A549 (cell line): ENCODE results near the gene RAB10.

Experiments
- BHLHE40 ChIP-seq: IDR thresholded peaks from 2 replicates; pipeline ENCODE4 v1.6.1; 2012; ENCODE audit warnings: low read depth, low read length, inconsistent platforms
- FOSL2 ChIP-seq, 2 experiments: fragments of 450-650 bp in 1 of 2; fragments of >200 bp in 1 of 2; sonication (Bioruptor Twin) in 1 of 2; formaldehyde crosslinking; IDR thresholded peaks; 2 replicates each; pipeline versions ENCODE4 v1.5.0 to v1.6.1; 2016 to 2020; ENCODE audit warnings: mild to moderate bottlenecking in 1 of 2, moderate library complexity in 1 of 2
- JUN ChIP-seq, 2 experiments: fragments of >200 bp; sonication (Bioruptor Twin); formaldehyde crosslinking; IDR thresholded peaks; 2 replicates in 1 of 2; 3 replicates in 1 of 2; pipeline ENCODE4 v1.6.1; 2016 to 2017
- MAZ ChIP-seq: fragments of 150-350 bp; IDR thresholded peaks from 2 replicates; pipeline ENCODE4 v1.6.1; 2014; ENCODE audit warnings: antibody characterized with exemption, low read depth, low read length, borderline replicate concordance
- POLR2A ChIP-seq: IDR thresholded peaks from 2 replicates; pipeline ENCODE4 v1.6.1; 2012; ENCODE audit warnings: mild to moderate bottlenecking, low read length
- RAD21 ChIP-seq, 2 experiments: fragments of >200 bp in 1 of 2; sonication (Bioruptor Twin) in 1 of 2; formaldehyde crosslinking in 1 of 2; IDR thresholded peaks in 1 of 2; conservative IDR thresholded peaks in 1 of 2; 2 replicates in 1 of 2; 3 replicates in 1 of 2; pipeline ENCODE4 v1.6.1; 2012 to 2018; ENCODE audit warnings: inconsistent platforms in 1 of 2
- RCOR1 ChIP-seq: fragments of 150-350 bp; IDR thresholded peaks from 2 replicates; pipeline ENCODE4 v1.6.1; 2014; ENCODE audit warnings: antibody characterized with exemption, low read length, low read depth
- ZC3H11A ChIP-seq: fragments of 450-650 bp; IDR thresholded peaks from 2 replicates; pipeline ENCODE4 v1.6.1; 2014; ENCODE audit warnings: antibody characterized with exemption, mild to moderate bottlenecking
- TF ChIP-seq, protein P1 (sequence below): fragments of >200 bp; sonication (Bioruptor Twin); formaldehyde crosslinking; IDR thresholded peaks from 3 replicates; pipeline ENCODE4 v1.5.1; 2016
- TF ChIP-seq, protein P2 (sequence below): IDR thresholded peaks from 2 replicates; pipeline ENCODE4 v1.6.1; 2012
- TF ChIP-seq, protein P3 (sequence below): fragments of 200-600 bp; sonication (generic); IDR thresholded peaks from 2 replicates; pipeline ENCODE4 v1.6.1; 2016; ENCODE audit warnings: antibody characterized with exemption, mild to moderate bottlenecking, moderate library complexity
- TF ChIP-seq, protein P4 (sequence below): fragments of 150-350 bp; IDR thresholded peaks from 2 replicates; pipeline ENCODE4 v1.6.1; 2014; ENCODE audit warnings: low read depth, mild to moderate bottlenecking, low read length

DNA sequence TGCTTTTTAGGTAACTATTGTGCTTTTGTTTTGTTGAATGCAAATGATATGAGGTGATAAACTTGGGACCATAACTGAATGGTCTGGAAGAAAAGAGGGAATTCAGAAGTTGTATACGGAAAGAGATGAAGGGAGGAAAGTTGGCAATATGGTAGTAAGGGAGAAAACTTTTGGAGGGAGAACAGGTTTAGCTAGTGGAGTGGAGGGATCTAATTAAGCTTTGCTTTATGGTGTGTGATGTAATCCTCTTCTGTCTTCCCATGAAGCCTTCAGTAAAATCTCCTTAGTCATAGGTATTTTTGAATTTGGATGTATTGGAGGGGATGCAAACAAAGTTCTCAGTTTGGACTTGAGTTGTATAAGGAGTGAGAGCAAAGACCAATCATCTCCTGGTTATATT, 20.2 kb upstream of the RAB10 start:
- TF ChIP-seq POLR2A (no peak), RAD21 (conservative IDR thresholded peaks at IDR 0.05 in 1 of 2, IDR thresholded peaks at IDR 0.05 in 1 of 2) (no peak), BHLHE40 (no peak), JUN (IDR thresholded peaks at IDR 0.05) (no peak), FOSL2 (IDR thresholded peaks at IDR 0.05) (no peak), FOSL2 (CRISPR knock-in tag; IDR thresholded peaks at IDR 0.05) (no peak), ZC3H11A (no peak), RCOR1 (no peak), MAZ (no peak)
- TF ChIP-seq, protein P1, sequence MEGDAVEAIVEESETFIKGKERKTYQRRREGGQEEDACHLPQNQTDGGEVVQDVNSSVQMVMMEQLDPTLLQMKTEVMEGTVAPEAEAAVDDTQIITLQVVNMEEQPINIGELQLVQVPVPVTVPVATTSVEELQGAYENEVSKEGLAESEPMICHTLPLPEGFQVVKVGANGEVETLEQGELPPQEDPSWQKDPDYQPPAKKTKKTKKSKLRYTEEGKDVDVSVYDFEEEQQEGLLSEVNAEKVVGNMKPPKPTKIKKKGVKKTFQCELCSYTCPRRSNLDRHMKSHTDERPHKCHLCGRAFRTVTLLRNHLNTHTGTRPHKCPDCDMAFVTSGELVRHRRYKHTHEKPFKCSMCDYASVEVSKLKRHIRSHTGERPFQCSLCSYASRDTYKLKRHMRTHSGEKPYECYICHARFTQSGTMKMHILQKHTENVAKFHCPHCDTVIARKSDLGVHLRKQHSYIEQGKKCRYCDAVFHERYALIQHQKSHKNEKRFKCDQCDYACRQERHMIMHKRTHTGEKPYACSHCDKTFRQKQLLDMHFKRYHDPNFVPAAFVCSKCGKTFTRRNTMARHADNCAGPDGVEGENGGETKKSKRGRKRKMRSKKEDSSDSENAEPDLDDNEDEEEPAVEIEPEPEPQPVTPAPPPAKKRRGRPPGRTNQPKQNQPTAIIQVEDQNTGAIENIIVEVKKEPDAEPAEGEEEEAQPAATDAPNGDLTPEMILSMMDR = no peak
- TF ChIP-seq, protein P2, sequence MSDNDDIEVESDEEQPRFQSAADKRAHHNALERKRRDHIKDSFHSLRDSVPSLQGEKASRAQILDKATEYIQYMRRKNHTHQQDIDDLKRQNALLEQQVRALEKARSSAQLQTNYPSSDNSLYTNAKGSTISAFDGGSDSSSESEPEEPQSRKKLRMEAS = no peak
- TF ChIP-seq, protein P3, sequence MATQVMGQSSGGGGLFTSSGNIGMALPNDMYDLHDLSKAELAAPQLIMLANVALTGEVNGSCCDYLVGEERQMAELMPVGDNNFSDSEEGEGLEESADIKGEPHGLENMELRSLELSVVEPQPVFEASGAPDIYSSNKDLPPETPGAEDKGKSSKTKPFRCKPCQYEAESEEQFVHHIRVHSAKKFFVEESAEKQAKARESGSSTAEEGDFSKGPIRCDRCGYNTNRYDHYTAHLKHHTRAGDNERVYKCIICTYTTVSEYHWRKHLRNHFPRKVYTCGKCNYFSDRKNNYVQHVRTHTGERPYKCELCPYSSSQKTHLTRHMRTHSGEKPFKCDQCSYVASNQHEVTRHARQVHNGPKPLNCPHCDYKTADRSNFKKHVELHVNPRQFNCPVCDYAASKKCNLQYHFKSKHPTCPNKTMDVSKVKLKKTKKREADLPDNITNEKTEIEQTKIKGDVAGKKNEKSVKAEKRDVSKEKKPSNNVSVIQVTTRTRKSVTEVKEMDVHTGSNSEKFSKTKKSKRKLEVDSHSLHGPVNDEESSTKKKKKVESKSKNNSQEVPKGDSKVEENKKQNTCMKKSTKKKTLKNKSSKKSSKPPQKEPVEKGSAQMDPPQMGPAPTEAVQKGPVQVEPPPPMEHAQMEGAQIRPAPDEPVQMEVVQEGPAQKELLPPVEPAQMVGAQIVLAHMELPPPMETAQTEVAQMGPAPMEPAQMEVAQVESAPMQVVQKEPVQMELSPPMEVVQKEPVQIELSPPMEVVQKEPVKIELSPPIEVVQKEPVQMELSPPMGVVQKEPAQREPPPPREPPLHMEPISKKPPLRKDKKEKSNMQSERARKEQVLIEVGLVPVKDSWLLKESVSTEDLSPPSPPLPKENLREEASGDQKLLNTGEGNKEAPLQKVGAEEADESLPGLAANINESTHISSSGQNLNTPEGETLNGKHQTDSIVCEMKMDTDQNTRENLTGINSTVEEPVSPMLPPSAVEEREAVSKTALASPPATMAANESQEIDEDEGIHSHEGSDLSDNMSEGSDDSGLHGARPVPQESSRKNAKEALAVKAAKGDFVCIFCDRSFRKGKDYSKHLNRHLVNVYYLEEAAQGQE = no peak
- TF ChIP-seq, protein P4, sequence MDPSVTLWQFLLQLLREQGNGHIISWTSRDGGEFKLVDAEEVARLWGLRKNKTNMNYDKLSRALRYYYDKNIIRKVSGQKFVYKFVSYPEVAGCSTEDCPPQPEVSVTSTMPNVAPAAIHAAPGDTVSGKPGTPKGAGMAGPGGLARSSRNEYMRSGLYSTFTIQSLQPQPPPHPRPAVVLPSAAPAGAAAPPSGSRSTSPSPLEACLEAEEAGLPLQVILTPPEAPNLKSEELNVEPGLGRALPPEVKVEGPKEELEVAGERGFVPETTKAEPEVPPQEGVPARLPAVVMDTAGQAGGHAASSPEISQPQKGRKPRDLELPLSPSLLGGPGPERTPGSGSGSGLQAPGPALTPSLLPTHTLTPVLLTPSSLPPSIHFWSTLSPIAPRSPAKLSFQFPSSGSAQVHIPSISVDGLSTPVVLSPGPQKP = no peak
